Liver (tissue), 9 donors: ENCODE data around the gene TTLL3. TPM values are rescaled to one million over a fixed set of nuclear protein-coding genes. Genes with fewer than 3 reads are reported as not detected.

ENCODE experiments used
- DNase-seq: peaks from one replicate; pipeline ENCODE4 v3.0.0-alpha.2; 2017; ENCODE audit warnings: low spot score
- H3K27ac ChIP-seq, 2 donors: one replicate each; pipeline ENCODE4 v1.7.0; 2013; ENCODE audit warnings: inconsistent platforms in 2 of 2, low read length in 2 of 2, control low read depth in 1 of 2, low read depth in 1 of 2, mild to moderate bottlenecking in 1 of 2
- H3K27me3 ChIP-seq, 4 donors: one replicate each; pipeline versions ENCODE4 v1.6.1 to v1.7.0; 2013; ENCODE audit warnings: low read length in 3 of 4, inconsistent platforms in 1 of 4, mild to moderate bottlenecking in 1 of 4, moderate library complexity in 1 of 4; ENCODE audit not compliant: control insufficient read depth in 4 of 4, insufficient read depth in 4 of 4
- H3K36me3 ChIP-seq, 4 donors: one replicate each; pipeline versions ENCODE4 v1.6.1 to v1.7.0; 2013; ENCODE audit warnings: low read length in 3 of 4, mild to moderate bottlenecking in 3 of 4, low read depth in 1 of 4, moderate library complexity in 1 of 4; ENCODE audit not compliant: control insufficient read depth in 4 of 4, insufficient read depth in 3 of 4
- H3K4me1 ChIP-seq, 4 donors: one replicate each; pipeline versions ENCODE4 v1.6.1 to v1.7.0; 2013; ENCODE audit warnings: low read length in 3 of 4, mild to moderate bottlenecking in 3 of 4, moderate library complexity in 1 of 4; ENCODE audit not compliant: control insufficient read depth in 4 of 4, insufficient read depth in 4 of 4
- H3K4me3 ChIP-seq, 3 donors: one replicate each; pipeline versions ENCODE4 v1.6.1 to v1.7.0; 2013; ENCODE audit warnings: low read length in 3 of 3, control low read depth in 1 of 3, low read depth in 1 of 3, mild to moderate bottlenecking in 1 of 3
- H3K9ac ChIP-seq, 2 donors: one replicate each; pipeline ENCODE4 v1.7.0; 2013; ENCODE audit warnings: low read length in 2 of 2, mild to moderate bottlenecking in 2 of 2, moderate library complexity in 2 of 2, control low read depth in 1 of 2, low read depth in 1 of 2
- H3K9me3 ChIP-seq, 4 donors: one replicate each; pipeline versions ENCODE4 v1.6.1 to v1.7.0; 2013; ENCODE audit warnings: low read length in 3 of 4; ENCODE audit not compliant: control insufficient read depth in 4 of 4
- EGR1 ChIP-seq, 2 donors: IDR thresholded peaks; 2 replicates each; pipeline ENCODE4 v1.6.1; 2016 to 2018; ENCODE audit warnings: antibody characterized with exemption in 2 of 2, low read depth in 2 of 2
- FOXA1 ChIP-seq: IDR thresholded peaks from 2 replicates; pipeline ENCODE4 v1.6.1; 2016; ENCODE audit warnings: antibody characterized with exemption
- FOXA2 ChIP-seq: IDR thresholded peaks from 2 replicates; pipeline ENCODE4 v1.6.1; 2016; ENCODE audit warnings: antibody characterized with exemption
- GABPA ChIP-seq, 2 donors: IDR thresholded peaks in 1 of 2; conservative IDR thresholded peaks in 1 of 2; 2 replicates each; pipeline ENCODE4 v1.6.1; 2016; ENCODE audit warnings: antibody characterized with exemption in 2 of 2, mild to moderate bottlenecking in 1 of 2, moderate library complexity in 1 of 2
- HNF4A ChIP-seq, 2 donors: conservative IDR thresholded peaks; 2 replicates each; pipeline ENCODE4 v1.6.1; 2016; ENCODE audit warnings: antibody characterized with exemption in 2 of 2, mild to moderate bottlenecking in 2 of 2
- HNF4G ChIP-seq: IDR thresholded peaks from 2 replicates; pipeline ENCODE4 v1.6.1; 2016; ENCODE audit warnings: antibody characterized with exemption
- JUND ChIP-seq, 2 donors: IDR thresholded peaks; 2 replicates each; pipeline ENCODE4 v1.6.1; 2016; ENCODE audit warnings: antibody characterized with exemption in 2 of 2
- NR2F2 ChIP-seq: IDR thresholded peaks from 2 replicates; pipeline ENCODE4 v1.6.1; 2016; ENCODE audit warnings: antibody characterized with exemption
- RAD21 ChIP-seq, 2 donors: IDR thresholded peaks; 2 replicates each; pipeline ENCODE4 v1.6.1; 2016; ENCODE audit warnings: antibody characterized with exemption in 2 of 2, mild to moderate bottlenecking in 2 of 2
- RXRA ChIP-seq, 2 donors: IDR thresholded peaks; 2 replicates each; pipeline ENCODE4 v1.6.1; 2017 to 2018; ENCODE audit warnings: antibody characterized with exemption in 2 of 2, mild to moderate bottlenecking in 1 of 2
- SP1 ChIP-seq: IDR thresholded peaks from 2 replicates; pipeline ENCODE4 v1.6.1; 2018; ENCODE audit warnings: antibody characterized with exemption, mild to moderate bottlenecking
- TAF1 ChIP-seq: conservative IDR thresholded peaks from 2 replicates; pipeline ENCODE4 v1.6.1; 2016; ENCODE audit warnings: antibody characterized with exemption, mild to moderate bottlenecking
- YY1 ChIP-seq: IDR thresholded peaks from 2 replicates; pipeline ENCODE4 v1.6.1; 2016; ENCODE audit warnings: antibody characterized with exemption, mild to moderate bottlenecking
- WGBS: extraction: QIAGEN DNeasy Blood & Tissue Kit; methylation state at CpG from one replicate; pipeline ENCODE4 v1.1.7; 2013; 5-methylcytosine and 5-hydroxymethylcytosine counted together
- polyA plus RNA-seq, 2 donors: library from polyadenylated mRNA; stranded (reverse) in 1 of 2; unstranded in 1 of 2; fragments of 200-250 nt in 1 of 2; fragments of >200 nt in 1 of 2; fragmentation: Nextera tagmentation in 1 of 2; extraction: Ambion mirVana in 1 of 2; gene quantifications; one replicate each; pipeline versions ENCODE4 v1.2.1 to v1.2.3, GENCODE V29; 2013 to 2015
- total RNA-seq, 2 donors: library from RNA; depleted of rRNA; stranded (reverse); fragments of >200 nt; gene quantifications; one replicate each; pipeline ENCODE4 v1.2.3, GENCODE V29; 2014
- TF ChIP-seq, protein P1 (sequence below): fragments of 150-350 bp; IDR thresholded peaks from 2 replicates; pipeline ENCODE4 v1.5.1; 2017; ENCODE audit warnings: improper control_type of control experiment, low read depth, low read length; ENCODE audit not compliant: missing input control
- TF ChIP-seq, protein P2 (sequence below): IDR thresholded peaks from 2 replicates; pipeline ENCODE4 v1.6.1; 2016; ENCODE audit warnings: antibody characterized with exemption
- TF ChIP-seq, protein P3 (sequence below): IDR thresholded peaks from 2 replicates; pipeline ENCODE4 v1.6.1; 2016; ENCODE audit warnings: antibody characterized with exemption
- TF ChIP-seq, protein P4 (sequence below): IDR thresholded peaks from 2 replicates; pipeline ENCODE4 v1.6.1; 2016; ENCODE audit warnings: antibody characterized with exemption, mild to moderate bottlenecking
- TF ChIP-seq, protein P5 (sequence below): IDR thresholded peaks from 2 replicates; pipeline ENCODE4 v1.6.1; 2016; ENCODE audit warnings: antibody characterized with exemption
- donor health status: healthy.
- donor health status: healthy.
- donor health status: healthy.
- donor health status: healthy.
- donor health status: healthy.

TTLL3 gene
- total and polyA plus RNA-seq, 4 donors = 2.8 to 19.6 (median 6.5) TPM

DNA sequence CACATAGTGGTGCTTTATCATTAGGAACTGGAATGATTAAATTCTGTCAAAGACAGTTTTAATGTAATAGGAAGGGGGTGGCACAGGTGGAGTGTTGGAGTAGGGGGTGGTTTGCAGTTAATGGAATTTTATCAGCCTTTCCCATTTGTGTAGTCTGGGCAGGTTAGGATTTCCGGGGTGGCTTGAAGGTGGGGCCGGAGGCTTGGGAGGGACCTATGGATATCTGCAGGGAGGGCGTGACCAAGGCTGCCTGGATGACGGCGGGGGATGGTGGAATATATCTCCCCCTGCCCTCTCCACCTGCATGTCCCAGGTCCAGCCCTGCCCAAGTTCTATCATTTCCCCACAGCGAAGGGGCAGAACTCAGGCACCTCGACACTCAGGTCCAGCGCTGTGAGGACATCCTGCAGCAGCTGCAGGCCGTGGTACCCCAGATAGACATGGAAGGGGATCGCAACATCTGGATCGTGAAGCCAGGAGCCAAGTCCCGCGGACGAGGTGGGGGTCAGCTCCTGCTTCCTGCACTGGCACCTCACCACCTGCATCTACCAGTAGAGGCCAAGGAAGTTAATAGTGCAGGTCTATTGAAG, 15.5 kb downstream of the TTLL3 start:
- no peak overlapping the region for H3K4me3 ChIP-seq
- no peaks in the 10 kb centered on the region for H3K4me1 ChIP-seq
- DNase-seq = no peak
- H3K27ac ChIP-seq = no peak overlapping the region
- 76% methylated on average over 14 of the region's 14 CpGs for WGBS
- TF ChIP-seq, protein P1, sequence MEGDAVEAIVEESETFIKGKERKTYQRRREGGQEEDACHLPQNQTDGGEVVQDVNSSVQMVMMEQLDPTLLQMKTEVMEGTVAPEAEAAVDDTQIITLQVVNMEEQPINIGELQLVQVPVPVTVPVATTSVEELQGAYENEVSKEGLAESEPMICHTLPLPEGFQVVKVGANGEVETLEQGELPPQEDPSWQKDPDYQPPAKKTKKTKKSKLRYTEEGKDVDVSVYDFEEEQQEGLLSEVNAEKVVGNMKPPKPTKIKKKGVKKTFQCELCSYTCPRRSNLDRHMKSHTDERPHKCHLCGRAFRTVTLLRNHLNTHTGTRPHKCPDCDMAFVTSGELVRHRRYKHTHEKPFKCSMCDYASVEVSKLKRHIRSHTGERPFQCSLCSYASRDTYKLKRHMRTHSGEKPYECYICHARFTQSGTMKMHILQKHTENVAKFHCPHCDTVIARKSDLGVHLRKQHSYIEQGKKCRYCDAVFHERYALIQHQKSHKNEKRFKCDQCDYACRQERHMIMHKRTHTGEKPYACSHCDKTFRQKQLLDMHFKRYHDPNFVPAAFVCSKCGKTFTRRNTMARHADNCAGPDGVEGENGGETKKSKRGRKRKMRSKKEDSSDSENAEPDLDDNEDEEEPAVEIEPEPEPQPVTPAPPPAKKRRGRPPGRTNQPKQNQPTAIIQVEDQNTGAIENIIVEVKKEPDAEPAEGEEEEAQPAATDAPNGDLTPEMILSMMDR = no peak
- no peak for TF ChIP-seq FOXA1
- no peak for TF ChIP-seq YY1
- no peak for TF ChIP-seq TAF1
- no peak for TF ChIP-seq EGR1 (IDR thresholded peaks at IDR 0.05; ENCODE audit: low read depth in 2 of 2)
- no peak for TF ChIP-seq RAD21 (IDR thresholded peaks at IDR 0.05)
- no peak for TF ChIP-seq HNF4G
- TF ChIP-seq FOXA2 = no peak
- TF ChIP-seq, protein P2, sequence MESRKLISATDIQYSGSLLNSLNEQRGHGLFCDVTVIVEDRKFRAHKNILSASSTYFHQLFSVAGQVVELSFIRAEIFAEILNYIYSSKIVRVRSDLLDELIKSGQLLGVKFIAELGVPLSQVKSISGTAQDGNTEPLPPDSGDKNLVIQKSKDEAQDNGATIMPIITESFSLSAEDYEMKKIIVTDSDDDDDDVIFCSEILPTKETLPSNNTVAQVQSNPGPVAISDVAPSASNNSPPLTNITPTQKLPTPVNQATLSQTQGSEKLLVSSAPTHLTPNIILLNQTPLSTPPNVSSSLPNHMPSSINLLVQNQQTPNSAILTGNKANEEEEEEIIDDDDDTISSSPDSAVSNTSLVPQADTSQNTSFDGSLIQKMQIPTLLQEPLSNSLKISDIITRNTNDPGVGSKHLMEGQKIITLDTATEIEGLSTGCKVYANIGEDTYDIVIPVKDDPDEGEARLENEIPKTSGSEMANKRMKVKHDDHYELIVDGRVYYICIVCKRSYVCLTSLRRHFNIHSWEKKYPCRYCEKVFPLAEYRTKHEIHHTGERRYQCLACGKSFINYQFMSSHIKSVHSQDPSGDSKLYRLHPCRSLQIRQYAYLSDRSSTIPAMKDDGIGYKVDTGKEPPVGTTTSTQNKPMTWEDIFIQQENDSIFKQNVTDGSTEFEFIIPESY = no peak
- no peak for TF ChIP-seq HNF4A (conservative IDR thresholded peaks at IDR 0.05)
- no peak for TF ChIP-seq GABPA (IDR thresholded peaks at IDR 0.05 in 1 of 2, conservative IDR thresholded peaks at IDR 0.05 in 1 of 2)
- no peak for TF ChIP-seq JUND (IDR thresholded peaks at IDR 0.05)
- TF ChIP-seq NR2F2 = no peak
- TF ChIP-seq, protein P3, sequence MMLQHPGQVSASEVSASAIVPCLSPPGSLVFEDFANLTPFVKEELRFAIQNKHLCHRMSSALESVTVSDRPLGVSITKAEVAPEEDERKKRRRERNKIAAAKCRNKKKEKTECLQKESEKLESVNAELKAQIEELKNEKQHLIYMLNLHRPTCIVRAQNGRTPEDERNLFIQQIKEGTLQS = no peak
- TF ChIP-seq, protein P4, sequence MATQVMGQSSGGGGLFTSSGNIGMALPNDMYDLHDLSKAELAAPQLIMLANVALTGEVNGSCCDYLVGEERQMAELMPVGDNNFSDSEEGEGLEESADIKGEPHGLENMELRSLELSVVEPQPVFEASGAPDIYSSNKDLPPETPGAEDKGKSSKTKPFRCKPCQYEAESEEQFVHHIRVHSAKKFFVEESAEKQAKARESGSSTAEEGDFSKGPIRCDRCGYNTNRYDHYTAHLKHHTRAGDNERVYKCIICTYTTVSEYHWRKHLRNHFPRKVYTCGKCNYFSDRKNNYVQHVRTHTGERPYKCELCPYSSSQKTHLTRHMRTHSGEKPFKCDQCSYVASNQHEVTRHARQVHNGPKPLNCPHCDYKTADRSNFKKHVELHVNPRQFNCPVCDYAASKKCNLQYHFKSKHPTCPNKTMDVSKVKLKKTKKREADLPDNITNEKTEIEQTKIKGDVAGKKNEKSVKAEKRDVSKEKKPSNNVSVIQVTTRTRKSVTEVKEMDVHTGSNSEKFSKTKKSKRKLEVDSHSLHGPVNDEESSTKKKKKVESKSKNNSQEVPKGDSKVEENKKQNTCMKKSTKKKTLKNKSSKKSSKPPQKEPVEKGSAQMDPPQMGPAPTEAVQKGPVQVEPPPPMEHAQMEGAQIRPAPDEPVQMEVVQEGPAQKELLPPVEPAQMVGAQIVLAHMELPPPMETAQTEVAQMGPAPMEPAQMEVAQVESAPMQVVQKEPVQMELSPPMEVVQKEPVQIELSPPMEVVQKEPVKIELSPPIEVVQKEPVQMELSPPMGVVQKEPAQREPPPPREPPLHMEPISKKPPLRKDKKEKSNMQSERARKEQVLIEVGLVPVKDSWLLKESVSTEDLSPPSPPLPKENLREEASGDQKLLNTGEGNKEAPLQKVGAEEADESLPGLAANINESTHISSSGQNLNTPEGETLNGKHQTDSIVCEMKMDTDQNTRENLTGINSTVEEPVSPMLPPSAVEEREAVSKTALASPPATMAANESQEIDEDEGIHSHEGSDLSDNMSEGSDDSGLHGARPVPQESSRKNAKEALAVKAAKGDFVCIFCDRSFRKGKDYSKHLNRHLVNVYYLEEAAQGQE = no peak
- TF ChIP-seq, protein P5, sequence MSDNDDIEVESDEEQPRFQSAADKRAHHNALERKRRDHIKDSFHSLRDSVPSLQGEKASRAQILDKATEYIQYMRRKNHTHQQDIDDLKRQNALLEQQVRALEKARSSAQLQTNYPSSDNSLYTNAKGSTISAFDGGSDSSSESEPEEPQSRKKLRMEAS = no peak
- no peak for TF ChIP-seq RXRA (IDR thresholded peaks at IDR 0.05)
- no peak for TF ChIP-seq SP1
- H3K36me3 ChIP-seq = no peaks in the 10 kb centered on the region
- no peak overlapping the region for H3K9ac ChIP-seq
- H3K27me3 ChIP-seq = no peaks in the 10 kb centered on the region
- no peaks in the 10 kb centered on the region for H3K9me3 ChIP-seq
